ENCODE data around the gene ADAM23. TPM values are rescaled to one million over a fixed set of nuclear protein-coding genes. Genes with fewer than 3 reads are reported as not detected.

ADAM23 gene
- total RNA-seq, 1 experiment from 2014 or later = 6.1 TPM

- intact Hi-C loops (cut with micrococcal nuclease; ENCODE audit: unreplicated experiment) = no loop called here
- H3K27me3 Mint-ChIP-seq (ENCODE audit: unreplicated experiment) = peaks cover 18% of the 10 kb centered on the region
- DNase-seq = no peak
- H3K36me3 Mint-ChIP-seq (ENCODE audit: insufficient read depth, unreplicated experiment) = no peaks in the 10 kb centered on the region
- no peaks in the 10 kb centered on the region for H3K4me1 Mint-ChIP-seq (ENCODE audit: low read depth, unreplicated experiment)
- CTCF ChIA-PET = no interaction called here
- no peak overlapping the region for H3K27ac Mint-ChIP-seq (ENCODE audit: unreplicated experiment)
- BruUV-seq (replicated peaks) = no TSS peak
- TF ChIP-seq, protein P1, sequence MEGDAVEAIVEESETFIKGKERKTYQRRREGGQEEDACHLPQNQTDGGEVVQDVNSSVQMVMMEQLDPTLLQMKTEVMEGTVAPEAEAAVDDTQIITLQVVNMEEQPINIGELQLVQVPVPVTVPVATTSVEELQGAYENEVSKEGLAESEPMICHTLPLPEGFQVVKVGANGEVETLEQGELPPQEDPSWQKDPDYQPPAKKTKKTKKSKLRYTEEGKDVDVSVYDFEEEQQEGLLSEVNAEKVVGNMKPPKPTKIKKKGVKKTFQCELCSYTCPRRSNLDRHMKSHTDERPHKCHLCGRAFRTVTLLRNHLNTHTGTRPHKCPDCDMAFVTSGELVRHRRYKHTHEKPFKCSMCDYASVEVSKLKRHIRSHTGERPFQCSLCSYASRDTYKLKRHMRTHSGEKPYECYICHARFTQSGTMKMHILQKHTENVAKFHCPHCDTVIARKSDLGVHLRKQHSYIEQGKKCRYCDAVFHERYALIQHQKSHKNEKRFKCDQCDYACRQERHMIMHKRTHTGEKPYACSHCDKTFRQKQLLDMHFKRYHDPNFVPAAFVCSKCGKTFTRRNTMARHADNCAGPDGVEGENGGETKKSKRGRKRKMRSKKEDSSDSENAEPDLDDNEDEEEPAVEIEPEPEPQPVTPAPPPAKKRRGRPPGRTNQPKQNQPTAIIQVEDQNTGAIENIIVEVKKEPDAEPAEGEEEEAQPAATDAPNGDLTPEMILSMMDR (IDR thresholded peaks at IDR 0.05; ENCODE audit: unreplicated experiment) = no peak
- H3K4me3 Mint-ChIP-seq (ENCODE audit: low read depth, unreplicated experiment) = no peak overlapping the region
- H3K9me3 Mint-ChIP-seq (ENCODE audit: low read depth, unreplicated experiment) = no peaks in the 10 kb centered on the region
These were observed 34.7 kb upstream of the ADAM23 start for GRCh38 chr2:206408323-206409320.

GRCh38 chr2:206410714-206411113, 32.6 kb upstream of the ADAM23 start:
- no peaks in the 10 kb centered on the region for H3K36me3 Mint-ChIP-seq (ENCODE audit: insufficient read depth, unreplicated experiment)
- intact Hi-C loops (cut with micrococcal nuclease; ENCODE audit: unreplicated experiment) = no loop called here
- H3K27ac Mint-ChIP-seq (ENCODE audit: unreplicated experiment) = no peak overlapping the region
- H3K4me1 Mint-ChIP-seq (ENCODE audit: low read depth, unreplicated experiment) = no peaks in the 10 kb centered on the region
- BruUV-seq (replicated peaks) = no TSS peak
- TF ChIP-seq, protein P1 (IDR thresholded peaks at IDR 0.05; ENCODE audit: unreplicated experiment) = no peak
- DNase-seq = no peak
- H3K9me3 Mint-ChIP-seq (ENCODE audit: low read depth, unreplicated experiment) = no peaks in the 10 kb centered on the region
- no peak overlapping the region for H3K4me3 Mint-ChIP-seq (ENCODE audit: low read depth, unreplicated experiment)
- H3K27me3 Mint-ChIP-seq (ENCODE audit: unreplicated experiment) = peaks cover 20% of the 10 kb centered on the region
- CTCF ChIA-PET = no interaction called here

GRCh38 chr2:206415618-206416243, 27.6 kb upstream of the ADAM23 start:
- peak; percentile 6 for DNase-seq

GRCh38 chr2:206418968-206419367, 24.4 kb upstream of the ADAM23 start:
- DNase-seq = no peak
- H3K27ac Mint-ChIP-seq (ENCODE audit: unreplicated experiment) = no peak overlapping the region
- intact Hi-C loops (cut with micrococcal nuclease; ENCODE audit: unreplicated experiment) = no loop called here

More at GRCh38 chr2:206415618-206416243, 27.6 kb upstream of the ADAM23 start:
- intact Hi-C loops (cut with micrococcal nuclease; ENCODE audit: unreplicated experiment) = no loop called here
- CTCF ChIA-PET = no interaction called here
- BruUV-seq (replicated peaks) = no TSS peak
- H3K9me3 Mint-ChIP-seq (ENCODE audit: low read depth, unreplicated experiment) = peaks cover 5% of the 10 kb centered on the region
- H3K4me3 Mint-ChIP-seq (ENCODE audit: low read depth, unreplicated experiment) = no peak overlapping the region
- H3K27ac Mint-ChIP-seq (ENCODE audit: unreplicated experiment) = no peak overlapping the region
- no peaks in the 10 kb centered on the region for H3K36me3 Mint-ChIP-seq (ENCODE audit: insufficient read depth, unreplicated experiment)
- TF ChIP-seq, protein P1 (IDR thresholded peaks at IDR 0.05; ENCODE audit: unreplicated experiment) = no peak
- peaks cover 20% of the 10 kb centered on the region for H3K27me3 Mint-ChIP-seq (ENCODE audit: unreplicated experiment)
- H3K4me1 Mint-ChIP-seq (ENCODE audit: low read depth, unreplicated experiment) = peaks cover 8% of the 10 kb centered on the region

More at GRCh38 chr2:206418968-206419367, 24.4 kb upstream of the ADAM23 start:
- BruUV-seq (replicated peaks) = no TSS peak
- TF ChIP-seq, protein P1 (IDR thresholded peaks at IDR 0.05; ENCODE audit: unreplicated experiment) = no peak
- Mint-ChIP-seq H3K9me3 (ENCODE audit: low read depth, unreplicated experiment) (peaks cover 5% of the 10 kb centered on the region), H3K36me3 (ENCODE audit: insufficient read depth, unreplicated experiment) (no peaks in the 10 kb centered on the region), H3K4me1 (ENCODE audit: low read depth, unreplicated experiment) (peaks cover 8% of the 10 kb centered on the region), H3K4me3 (ENCODE audit: low read depth, unreplicated experiment) (no peak overlapping the region), H3K27me3 (ENCODE audit: unreplicated experiment) (no peaks in the 10 kb centered on the region)
- CTCF ChIA-PET = no interaction called here

Data from Calu3 (cell line).